Tibial artery (tissue), 4 donors: ENCODE data around the gene RAD51B.

Experiments
- DNase-seq, 2 donors: peaks; one replicate each; pipeline ENCODE4 v3.0.0-alpha.2; 2019
- H3K27ac ChIP-seq, 2 donors: fragments of 200-600 bp; sonication (generic) in 1 of 2; 1 replicate in 1 of 2; 2 replicates in 1 of 2; pipeline ENCODE4 v1.5.1; 2018 to 2019; ENCODE audit warnings: mild to moderate bottlenecking in 1 of 2
- H3K27me3 ChIP-seq, 2 donors: fragments of 200-600 bp; sonication (generic) in 1 of 2; one replicate each; pipeline versions ENCODE4 v1.5.1 to v1.6.0; 2016 to 2019
- H3K36me3 ChIP-seq, 3 donors: fragments of 200-600 bp; sonication (generic) in 2 of 3; one replicate each; pipeline ENCODE4 v1.5.1; 2016 to 2019; ENCODE audit warnings: mild to moderate bottlenecking in 2 of 3
- H3K4me1 ChIP-seq, 4 donors: fragments of 200-600 bp; sonication (generic) in 2 of 4; 1 replicate in 3 of 4; 2 replicates in 1 of 4; pipeline ENCODE4 v1.5.1; 2016 to 2019
- H3K4me3 ChIP-seq, 2 donors: fragments of 200-600 bp; sonication (generic) in 1 of 2; 1 replicate in 1 of 2; 2 replicates in 1 of 2; pipeline ENCODE4 v1.5.1; 2018 to 2019; ENCODE audit warnings: mild to moderate bottlenecking in 2 of 2
- H3K9me3 ChIP-seq, 3 donors: fragments of 200-600 bp; sonication (generic) in 1 of 3; one replicate each; pipeline ENCODE4 v1.5.1; 2016 to 2019
- intact Hi-C: fragments of 100-400 bp; cut with DNase I; formaldehyde crosslinking; loops from one replicate; pipeline ENCODE4 v1.15.0; 2023; ENCODE audit warnings: low total_unique reads
- TF ChIP-seq, protein P1 (sequence below), 2 experiments: fragments of 200-600 bp in 1 of 2; fragments of 450-650 bp in 1 of 2; IDR thresholded peaks; one replicate each; pipeline ENCODE4 v1.5.1; 2017 to 2019; ENCODE audit warnings: antibody characterized with exemption in 2 of 2, mild to moderate bottlenecking in 1 of 2, moderate library complexity in 1 of 2

Gene RAD51B

DNA sequence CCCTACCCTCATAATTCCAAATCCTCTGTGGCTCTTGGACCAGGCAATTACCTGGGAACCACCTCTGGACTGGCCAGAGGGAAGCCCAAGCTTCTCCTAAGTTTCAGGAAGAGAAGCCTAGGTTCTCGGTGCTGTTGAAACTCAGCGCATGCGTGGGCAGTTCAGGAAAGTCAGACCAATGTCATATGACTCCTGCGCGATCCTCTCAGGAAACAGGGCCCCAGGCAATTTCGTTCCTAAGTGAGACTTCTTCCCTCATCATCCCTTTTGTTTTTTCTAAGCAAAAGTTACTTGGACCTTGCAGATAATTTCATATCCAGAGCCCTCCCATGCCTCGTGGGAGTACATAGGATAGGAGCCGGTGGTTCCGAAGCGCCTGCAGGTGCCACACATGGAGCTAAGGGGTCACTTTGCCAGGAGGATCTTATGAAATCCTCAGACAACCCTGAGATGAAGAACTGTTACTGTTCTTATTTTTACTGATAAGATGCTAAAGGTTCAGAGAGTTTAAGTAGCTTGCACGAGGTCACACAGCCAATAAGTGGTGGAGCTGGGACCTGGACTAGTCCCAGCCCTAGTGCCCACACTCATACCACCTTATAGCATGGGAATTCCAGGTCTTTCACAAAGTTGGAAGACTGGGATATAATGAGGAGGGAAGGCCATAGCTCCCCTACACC lies 805.1 kb downstream of the RAD51B start:
- TF ChIP-seq, protein P1, sequence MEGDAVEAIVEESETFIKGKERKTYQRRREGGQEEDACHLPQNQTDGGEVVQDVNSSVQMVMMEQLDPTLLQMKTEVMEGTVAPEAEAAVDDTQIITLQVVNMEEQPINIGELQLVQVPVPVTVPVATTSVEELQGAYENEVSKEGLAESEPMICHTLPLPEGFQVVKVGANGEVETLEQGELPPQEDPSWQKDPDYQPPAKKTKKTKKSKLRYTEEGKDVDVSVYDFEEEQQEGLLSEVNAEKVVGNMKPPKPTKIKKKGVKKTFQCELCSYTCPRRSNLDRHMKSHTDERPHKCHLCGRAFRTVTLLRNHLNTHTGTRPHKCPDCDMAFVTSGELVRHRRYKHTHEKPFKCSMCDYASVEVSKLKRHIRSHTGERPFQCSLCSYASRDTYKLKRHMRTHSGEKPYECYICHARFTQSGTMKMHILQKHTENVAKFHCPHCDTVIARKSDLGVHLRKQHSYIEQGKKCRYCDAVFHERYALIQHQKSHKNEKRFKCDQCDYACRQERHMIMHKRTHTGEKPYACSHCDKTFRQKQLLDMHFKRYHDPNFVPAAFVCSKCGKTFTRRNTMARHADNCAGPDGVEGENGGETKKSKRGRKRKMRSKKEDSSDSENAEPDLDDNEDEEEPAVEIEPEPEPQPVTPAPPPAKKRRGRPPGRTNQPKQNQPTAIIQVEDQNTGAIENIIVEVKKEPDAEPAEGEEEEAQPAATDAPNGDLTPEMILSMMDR (IDR thresholded peaks at IDR 0.05): no peak
- DNase-seq: no peak
- Histone ChIP-seq H3K4me1 (peaks cover 0 to 44% (median 28%) of the 10 kb centered on the region in 4 donors), H3K4me3 (no peak overlapping the region), H3K9me3 (no peaks in the 10 kb centered on the region), H3K36me3 (no peaks in the 10 kb centered on the region), H3K27me3 (no peaks in the 10 kb centered on the region), H3K27ac (peak overlapping the region in 1 of 2 donors; percentile 84)
- intact Hi-C loops: loop anchor here (5.0 to 10.0 kb wide), 2 partner anchors 67 to 160 kb away; no protein-coding TSS in a partner anchor

DNA sequence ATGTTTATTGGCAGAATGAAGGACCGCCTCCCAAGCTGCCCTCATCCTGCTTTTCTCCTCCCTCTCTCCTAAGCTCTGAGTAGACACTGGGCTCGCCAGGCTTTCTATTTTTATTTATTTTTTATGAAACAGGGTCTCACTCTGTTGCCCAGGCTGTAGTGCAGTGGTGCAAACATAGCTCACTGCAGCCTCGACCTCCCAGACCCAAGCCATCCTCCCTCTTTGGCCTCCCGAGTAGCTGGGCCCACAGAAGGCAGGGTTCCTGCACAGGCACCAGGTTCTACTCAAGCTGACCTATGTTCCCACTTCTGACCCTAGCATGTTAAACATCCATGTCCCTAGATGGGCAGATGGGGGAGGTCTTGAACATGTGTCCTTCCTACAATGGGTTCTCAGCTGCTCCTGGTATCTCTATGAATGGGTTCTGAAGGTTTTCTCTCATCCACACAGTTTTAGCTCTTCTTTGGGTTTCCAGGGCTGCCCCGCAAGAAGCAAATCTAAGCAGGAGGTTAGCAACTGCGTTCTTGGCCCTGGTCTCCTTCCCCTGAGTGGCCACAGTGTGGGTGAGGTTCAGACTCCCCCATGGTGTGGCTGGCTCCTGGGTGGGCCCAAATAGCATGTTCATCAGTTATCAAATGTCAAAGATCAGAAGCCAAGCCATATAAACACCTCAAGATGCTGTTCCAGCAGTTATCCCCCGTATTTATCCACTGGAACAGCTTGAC lies 805.9 kb downstream of the RAD51B start:
- intact Hi-C loops: loop anchor here (10.0 kb wide), 1 partner anchor 159 kb away; no protein-coding TSS in a partner anchor
- peak in 1 of 2 donors; percentile 50 for DNase-seq
- Histone ChIP-seq H3K4me1 (peaks cover 0 to 42% (median 29%) of the 10 kb centered on the region in 4 donors), H3K36me3 (no peaks in the 10 kb centered on the region), H3K27me3 (no peaks in the 10 kb centered on the region), H3K27ac (peak overlapping the region; percentile 84 to 88), H3K4me3 (no peak overlapping the region), H3K9me3 (no peaks in the 10 kb centered on the region)
- TF ChIP-seq, protein P1 (IDR thresholded peaks at IDR 0.05): no peak

DNA sequence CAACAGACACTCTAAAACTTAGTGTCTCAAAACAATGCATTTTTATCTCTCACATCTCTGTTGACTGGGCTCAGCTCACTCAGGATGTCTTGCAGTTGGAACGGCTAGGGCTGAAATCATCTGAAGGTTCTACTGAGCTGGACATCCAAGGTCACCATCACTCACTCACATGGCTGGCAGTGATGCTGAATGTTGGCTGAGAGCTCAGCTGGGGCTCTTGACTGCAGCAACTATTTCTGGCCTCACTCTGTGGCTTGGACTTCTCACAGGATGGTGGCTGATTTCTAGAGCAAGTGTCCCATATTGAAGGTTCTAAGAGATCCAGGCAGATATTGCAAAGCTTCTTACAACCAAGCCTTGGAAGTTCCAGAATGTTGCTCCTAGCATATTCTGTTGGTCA lies 806.8 kb downstream of the RAD51B start:
- H3K36me3 ChIP-seq: no peaks in the 10 kb centered on the region
- H3K27ac ChIP-seq: peak overlapping the region; percentile 84 to 88
- no peaks in the 10 kb centered on the region for H3K9me3 ChIP-seq
- TF ChIP-seq, protein P1 (IDR thresholded peaks at IDR 0.05): no peak
- H3K4me1 ChIP-seq: peaks cover 0 to 42% (median 29%) of the 10 kb centered on the region in 4 donors
- H3K4me3 ChIP-seq: no peak overlapping the region
- intact Hi-C loops: loop anchor here (10.0 kb wide), 1 partner anchor 158 kb away; no protein-coding TSS in a partner anchor
- peak; percentile 75 to 87 for DNase-seq
- H3K27me3 ChIP-seq: no peaks in the 10 kb centered on the region

DNA sequence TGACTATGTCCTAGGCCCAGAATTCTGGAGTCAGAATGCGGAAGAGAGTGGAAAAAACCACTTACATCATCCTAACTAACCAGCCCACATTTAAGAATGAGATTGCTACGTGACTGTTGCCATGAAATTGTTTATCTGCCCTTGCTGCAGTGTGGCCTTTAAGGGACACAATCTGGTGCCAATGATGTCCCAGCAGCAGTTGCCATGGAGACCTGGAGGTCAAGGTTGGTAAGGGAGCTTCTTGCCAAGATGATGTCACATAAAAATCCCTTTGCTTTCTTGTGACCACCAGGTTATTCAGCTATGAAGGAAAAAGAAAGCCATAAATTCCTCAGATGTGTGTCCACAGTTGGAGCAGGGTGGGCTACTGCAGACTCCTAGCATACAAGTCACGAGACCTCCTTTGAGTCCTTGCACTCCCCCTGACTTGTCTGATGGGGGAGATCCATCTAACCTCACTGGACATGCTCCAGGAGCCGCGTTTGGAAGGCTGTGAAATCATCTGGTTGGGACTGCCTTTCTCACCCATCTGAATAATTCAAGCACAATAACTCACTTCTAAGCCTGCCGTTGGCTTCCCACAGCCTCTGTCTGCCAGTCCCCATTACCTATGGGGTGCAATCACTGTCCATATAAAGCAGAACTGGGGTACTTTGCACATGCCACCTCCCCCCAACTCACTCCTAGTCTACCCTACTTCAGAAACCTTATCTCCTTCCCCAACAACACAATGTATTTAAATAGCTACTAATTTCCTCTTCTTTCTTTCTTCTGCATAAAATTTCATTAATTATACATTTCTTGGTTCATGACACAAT lies 807.7 kb downstream of the RAD51B start:
- Histone ChIP-seq H3K4me3 (no peak overlapping the region), H3K27ac (peak overlapping the region; percentile 84 to 88), H3K36me3 (no peaks in the 10 kb centered on the region), H3K9me3 (no peaks in the 10 kb centered on the region), H3K4me1 (peaks cover 0 to 44% (median 29%) of the 10 kb centered on the region in 4 donors), H3K27me3 (no peaks in the 10 kb centered on the region)
- intact Hi-C loops: loop anchor here (10.0 kb wide), 1 partner anchor 158 kb away; no protein-coding TSS in a partner anchor
- peak; percentile 72 to 90 for DNase-seq
- TF ChIP-seq, protein P1 (IDR thresholded peaks at IDR 0.05): peak in 1 of 2 experiments; percentile 9
